HEK293 (cell line): Measurements from ENCODE around the gene PDE6C.

Experiments
- CTCF ChIA-PET: fragments of 350-600 bp; formaldehyde crosslinking; extraction: SDS; loops from one replicate; lab custom pipeline; 2021; ENCODE audit warnings: antibody characterized with exemption; lab: Yijun Ruan, JAX
- POLR2A ChIA-PET: fragments of 300-600 bp; formaldehyde crosslinking; extraction: SDS; loops from one replicate; lab custom pipeline; 2020; ENCODE audit warnings: antibody characterized with exemption, inconsistent platforms; lab: Yijun Ruan, JAX
- H3K27ac ChIP-seq: fragments of 200-500 bp; sonication (Bioruptor generic); 2 replicates; pipeline ENCODE4 v1.5.1; 2014; ENCODE audit warnings: low read depth, low read length, control low read depth, inconsistent platforms; ENCODE audit errors: extremely low read depth
- H3K36me3 ChIP-seq, 2 experiments: fragments of 200-500 bp in 1 of 2; sonication (Bioruptor generic) in 1 of 2; 1 replicate in 1 of 2; 2 replicates in 1 of 2; pipeline ENCODE4 v1.5.1; 2014 to 2017; ENCODE audit warnings: inconsistent platforms in 2 of 2, low read length in 2 of 2; ENCODE audit not compliant: control insufficient read depth in 2 of 2, insufficient read depth in 1 of 2
- H3K4me1 ChIP-seq: fragments of 200-500 bp; sonication (Bioruptor generic); 2 replicates; pipeline ENCODE4 v1.5.1; 2014; ENCODE audit warnings: mild to moderate bottlenecking, low read length, inconsistent platforms; ENCODE audit not compliant: control insufficient read depth, insufficient read depth
- H3K4me3 ChIP-seq: 2 replicates; pipeline ENCODE4 v1.5.1; 2011; ENCODE audit warnings: low read depth, mild to moderate bottlenecking, control low read depth, low read length, moderate library complexity
- H3K9me3 ChIP-seq: fragments of 200-500 bp; sonication (Bioruptor generic); 2 replicates; pipeline ENCODE4 v1.5.1; 2014; ENCODE audit warnings: low read depth, low read length, inconsistent platforms; ENCODE audit not compliant: control insufficient read depth, insufficient read depth
- GFI1B ChIP-seq: fragments of 450-650 bp; formaldehyde crosslinking; IDR thresholded peaks from 2 replicates; pipeline ENCODE4 v1.5.1; 2016; ENCODE audit warnings: missing biosample characterization, missing genetic modification characterization
- GLIS1 ChIP-seq: fragments of 450-650 bp; formaldehyde crosslinking; IDR thresholded peaks from 2 replicates; pipeline ENCODE4 v1.5.1; 2016; ENCODE audit warnings: missing biosample characterization, missing genetic modification characterization
- IKZF3 ChIP-seq: fragments of 450-650 bp; IDR thresholded peaks from 2 replicates; pipeline ENCODE4 v1.5.0; 2018; ENCODE audit warnings: missing biosample characterization, mild to moderate bottlenecking, missing genetic modification characterization, moderate library complexity
- KLF7 ChIP-seq: fragments of 450-650 bp; formaldehyde crosslinking; IDR thresholded peaks from 2 replicates; pipeline ENCODE4 v1.5.1; 2016; ENCODE audit warnings: missing biosample characterization, missing genetic modification characterization, borderline replicate concordance
- MZF1 ChIP-seq: fragments of 450-650 bp; formaldehyde crosslinking; IDR thresholded peaks from 2 replicates; pipeline ENCODE4 v1.5.1; 2017; ENCODE audit warnings: missing biosample characterization, missing genetic modification characterization, borderline replicate concordance
- ZNF155 ChIP-seq: fragments of 450-650 bp; formaldehyde crosslinking; IDR thresholded peaks from 2 replicates; pipeline ENCODE4 v1.5.1; 2016; ENCODE audit warnings: missing biosample characterization, missing genetic modification characterization
- ZNF19 ChIP-seq: fragments of 450-650 bp; formaldehyde crosslinking; IDR thresholded peaks from 2 replicates; pipeline ENCODE4; 2016; ENCODE audit warnings: missing biosample characterization, missing genetic modification characterization, low read depth
- ZNF223 ChIP-seq: fragments of 450-650 bp; formaldehyde crosslinking; IDR thresholded peaks from 2 replicates; pipeline ENCODE4 v1.5.1; 2016; ENCODE audit warnings: missing biosample characterization, missing genetic modification characterization
- ZNF266 ChIP-seq: fragments of 450-650 bp; formaldehyde crosslinking; IDR thresholded peaks from 2 replicates; pipeline ENCODE4 v1.5.1; 2016; ENCODE audit warnings: missing biosample characterization, missing genetic modification characterization, low read depth
- ZNF292 ChIP-seq: fragments of 450-650 bp; formaldehyde crosslinking; IDR thresholded peaks from 2 replicates; pipeline ENCODE4 v1.5.1; 2016; ENCODE audit warnings: low read depth, missing biosample characterization, missing genetic modification characterization, borderline replicate concordance
- ZNF311 ChIP-seq: fragments of 450-650 bp; formaldehyde crosslinking; IDR thresholded peaks from 2 replicates; pipeline ENCODE4 v1.5.1; 2017; ENCODE audit warnings: missing biosample characterization, missing genetic modification characterization, borderline replicate concordance
- ZNF473 ChIP-seq: fragments of 450-650 bp; formaldehyde crosslinking; IDR thresholded peaks from 2 replicates; pipeline ENCODE4 v1.5.1; 2017; ENCODE audit warnings: missing biosample characterization, missing genetic modification characterization
- ZNF544 ChIP-seq: fragments of 450-650 bp; formaldehyde crosslinking; IDR thresholded peaks from 2 replicates; pipeline ENCODE4 v1.5.0; 2017; ENCODE audit warnings: missing biosample characterization, missing genetic modification characterization
- ZNF560 ChIP-seq: fragments of 450-650 bp; formaldehyde crosslinking; IDR thresholded peaks from 2 replicates; pipeline ENCODE4 v1.5.1; 2017; ENCODE audit warnings: missing biosample characterization, missing genetic modification characterization, borderline replicate concordance
- ZNF596 ChIP-seq: fragments of 450-650 bp; IDR thresholded peaks from 2 replicates; pipeline ENCODE4 v1.5.0; 2018; ENCODE audit warnings: missing biosample characterization, mild to moderate bottlenecking, missing genetic modification characterization, moderate library complexity
- ZNF621 ChIP-seq: fragments of 450-650 bp; formaldehyde crosslinking; IDR thresholded peaks from 2 replicates; pipeline ENCODE4 v1.5.1; 2017; ENCODE audit warnings: missing biosample characterization, missing genetic modification characterization
- ZNF747 ChIP-seq: fragments of 450-650 bp; formaldehyde crosslinking; IDR thresholded peaks from 2 replicates; pipeline ENCODE4 v1.5.1; 2016; ENCODE audit warnings: missing biosample characterization, missing genetic modification characterization
- TF ChIP-seq, protein P1 (sequence below): fragments of 450-650 bp; formaldehyde crosslinking; IDR thresholded peaks from 2 replicates; pipeline ENCODE4 v1.5.1; 2016; ENCODE audit warnings: missing biosample characterization, missing genetic modification characterization
- TF ChIP-seq, protein P2 (sequence below): fragments of 450-650 bp; formaldehyde crosslinking; IDR thresholded peaks from 2 replicates; pipeline ENCODE4 v1.5.1; 2016; ENCODE audit warnings: missing biosample characterization, missing genetic modification characterization
- TF ChIP-seq, protein P3 (sequence below): fragments of 450-650 bp; formaldehyde crosslinking; conservative IDR thresholded peaks from 2 replicates; pipeline ENCODE4 v1.5.1; 2016; ENCODE audit warnings: low read depth, missing biosample characterization, missing genetic modification characterization

Gene PDE6C

DNA sequence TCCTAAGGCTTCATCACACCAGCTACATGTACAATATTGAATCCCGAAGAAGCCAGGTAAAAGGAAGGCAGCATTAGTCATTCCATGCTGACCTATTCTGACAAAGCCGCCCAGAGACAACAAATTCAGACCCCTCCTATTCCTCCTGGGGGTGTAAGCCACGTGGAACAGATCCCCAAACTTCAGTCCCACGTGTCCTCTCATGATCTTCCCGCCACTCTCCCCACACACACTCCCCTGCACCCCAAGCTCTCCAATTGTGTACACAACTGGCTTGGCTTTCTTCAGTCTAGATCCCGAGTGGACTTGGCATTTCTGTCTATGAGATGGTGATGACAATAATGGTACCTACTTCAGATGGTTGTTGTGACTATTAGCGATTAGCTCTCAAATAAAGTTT is 8.6 kb downstream of the PDE6C start:
- CTCF ChIA-PET, result no interaction called here
- H3K9me3 ChIP-seq, result no peaks in the 10 kb centered on the region

DNA sequence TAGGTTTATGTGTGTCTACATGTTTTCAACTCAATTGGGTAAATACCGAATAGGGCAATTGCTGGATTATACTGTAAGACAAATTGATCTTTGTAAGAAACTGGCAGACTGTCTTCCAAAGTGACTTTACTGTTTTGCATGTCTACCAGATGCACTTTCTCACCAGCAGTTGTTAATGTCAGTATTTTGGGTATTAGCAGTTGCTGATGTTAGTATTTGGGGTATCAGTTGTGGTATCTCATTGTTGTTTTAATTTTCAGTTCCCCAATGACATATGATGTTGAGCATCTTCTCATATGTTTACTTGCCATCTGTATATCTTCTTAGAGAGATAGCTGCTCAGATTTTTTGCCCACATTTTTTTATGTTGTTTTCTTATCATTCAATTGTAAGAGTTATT is 10.6 kb downstream of the PDE6C start:
- no peaks in the 10 kb centered on the region for H3K9me3 ChIP-seq
- TF ChIP-seq KLF7 (tag by site-specific recombination) (no peak), ZNF19 (tag by site-specific recombination) (no peak)
- TF ChIP-seq, protein P1, sequence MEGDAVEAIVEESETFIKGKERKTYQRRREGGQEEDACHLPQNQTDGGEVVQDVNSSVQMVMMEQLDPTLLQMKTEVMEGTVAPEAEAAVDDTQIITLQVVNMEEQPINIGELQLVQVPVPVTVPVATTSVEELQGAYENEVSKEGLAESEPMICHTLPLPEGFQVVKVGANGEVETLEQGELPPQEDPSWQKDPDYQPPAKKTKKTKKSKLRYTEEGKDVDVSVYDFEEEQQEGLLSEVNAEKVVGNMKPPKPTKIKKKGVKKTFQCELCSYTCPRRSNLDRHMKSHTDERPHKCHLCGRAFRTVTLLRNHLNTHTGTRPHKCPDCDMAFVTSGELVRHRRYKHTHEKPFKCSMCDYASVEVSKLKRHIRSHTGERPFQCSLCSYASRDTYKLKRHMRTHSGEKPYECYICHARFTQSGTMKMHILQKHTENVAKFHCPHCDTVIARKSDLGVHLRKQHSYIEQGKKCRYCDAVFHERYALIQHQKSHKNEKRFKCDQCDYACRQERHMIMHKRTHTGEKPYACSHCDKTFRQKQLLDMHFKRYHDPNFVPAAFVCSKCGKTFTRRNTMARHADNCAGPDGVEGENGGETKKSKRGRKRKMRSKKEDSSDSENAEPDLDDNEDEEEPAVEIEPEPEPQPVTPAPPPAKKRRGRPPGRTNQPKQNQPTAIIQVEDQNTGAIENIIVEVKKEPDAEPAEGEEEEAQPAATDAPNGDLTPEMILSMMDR (tag by site-specific recombination), result no peak
- TF ChIP-seq, protein P2, sequence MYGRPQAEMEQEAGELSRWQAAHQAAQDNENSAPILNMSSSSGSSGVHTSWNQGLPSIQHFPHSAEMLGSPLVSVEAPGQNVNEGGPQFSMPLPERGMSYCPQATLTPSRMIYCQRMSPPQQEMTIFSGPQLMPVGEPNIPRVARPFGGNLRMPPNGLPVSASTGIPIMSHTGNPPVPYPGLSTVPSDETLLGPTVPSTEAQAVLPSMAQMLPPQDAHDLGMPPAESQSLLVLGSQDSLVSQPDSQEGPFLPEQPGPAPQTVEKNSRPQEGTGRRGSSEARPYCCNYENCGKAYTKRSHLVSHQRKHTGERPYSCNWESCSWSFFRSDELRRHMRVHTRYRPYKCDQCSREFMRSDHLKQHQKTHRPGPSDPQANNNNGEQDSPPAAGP (tag by site-specific recombination), result no peak
- no peaks in the 10 kb centered on the region for H3K4me1 ChIP-seq
- H3K4me3 ChIP-seq, result no peak overlapping the region
- H3K36me3 ChIP-seq, result no peaks in the 10 kb centered on the region
- no peak overlapping the region for H3K27ac ChIP-seq
- ChIA-PET CTCF (interaction anchor here (1.4 kb wide), 1 partner anchor 68 kb away, joined by 3 read pairs; no protein-coding TSS in a partner anchor), POLR2A (no interaction called here)

More for the DNA sequence above, 8.6 kb downstream of the PDE6C start:
- no peak overlapping the region for H3K4me3 ChIP-seq
- no peak for TF ChIP-seq ZNF473 (tag by site-specific recombination)
- no peak for TF ChIP-seq GFI1B (tag by site-specific recombination)
- TF ChIP-seq GLIS1 (tag by site-specific recombination), result no peak
- no peak for TF ChIP-seq ZNF223
- TF ChIP-seq MZF1 (tag by site-specific recombination), result no peak
- no peak for TF ChIP-seq ZNF596 (tag by site-specific recombination)
- no peak for TF ChIP-seq ZNF560 (tag by site-specific recombination)
- TF ChIP-seq ZNF292 (tag by site-specific recombination), result no peak
- no peak for TF ChIP-seq ZNF747
- TF ChIP-seq ZNF311 (tag by site-specific recombination), result no peak
- no peak for TF ChIP-seq ZNF621 (tag by site-specific recombination)
- TF ChIP-seq IKZF3 (tag by site-specific recombination), result no peak
- no peak for TF ChIP-seq ZNF155 (tag by site-specific recombination)
- TF ChIP-seq ZNF544 (tag by site-specific recombination), result no peak
- TF ChIP-seq, protein P3, sequence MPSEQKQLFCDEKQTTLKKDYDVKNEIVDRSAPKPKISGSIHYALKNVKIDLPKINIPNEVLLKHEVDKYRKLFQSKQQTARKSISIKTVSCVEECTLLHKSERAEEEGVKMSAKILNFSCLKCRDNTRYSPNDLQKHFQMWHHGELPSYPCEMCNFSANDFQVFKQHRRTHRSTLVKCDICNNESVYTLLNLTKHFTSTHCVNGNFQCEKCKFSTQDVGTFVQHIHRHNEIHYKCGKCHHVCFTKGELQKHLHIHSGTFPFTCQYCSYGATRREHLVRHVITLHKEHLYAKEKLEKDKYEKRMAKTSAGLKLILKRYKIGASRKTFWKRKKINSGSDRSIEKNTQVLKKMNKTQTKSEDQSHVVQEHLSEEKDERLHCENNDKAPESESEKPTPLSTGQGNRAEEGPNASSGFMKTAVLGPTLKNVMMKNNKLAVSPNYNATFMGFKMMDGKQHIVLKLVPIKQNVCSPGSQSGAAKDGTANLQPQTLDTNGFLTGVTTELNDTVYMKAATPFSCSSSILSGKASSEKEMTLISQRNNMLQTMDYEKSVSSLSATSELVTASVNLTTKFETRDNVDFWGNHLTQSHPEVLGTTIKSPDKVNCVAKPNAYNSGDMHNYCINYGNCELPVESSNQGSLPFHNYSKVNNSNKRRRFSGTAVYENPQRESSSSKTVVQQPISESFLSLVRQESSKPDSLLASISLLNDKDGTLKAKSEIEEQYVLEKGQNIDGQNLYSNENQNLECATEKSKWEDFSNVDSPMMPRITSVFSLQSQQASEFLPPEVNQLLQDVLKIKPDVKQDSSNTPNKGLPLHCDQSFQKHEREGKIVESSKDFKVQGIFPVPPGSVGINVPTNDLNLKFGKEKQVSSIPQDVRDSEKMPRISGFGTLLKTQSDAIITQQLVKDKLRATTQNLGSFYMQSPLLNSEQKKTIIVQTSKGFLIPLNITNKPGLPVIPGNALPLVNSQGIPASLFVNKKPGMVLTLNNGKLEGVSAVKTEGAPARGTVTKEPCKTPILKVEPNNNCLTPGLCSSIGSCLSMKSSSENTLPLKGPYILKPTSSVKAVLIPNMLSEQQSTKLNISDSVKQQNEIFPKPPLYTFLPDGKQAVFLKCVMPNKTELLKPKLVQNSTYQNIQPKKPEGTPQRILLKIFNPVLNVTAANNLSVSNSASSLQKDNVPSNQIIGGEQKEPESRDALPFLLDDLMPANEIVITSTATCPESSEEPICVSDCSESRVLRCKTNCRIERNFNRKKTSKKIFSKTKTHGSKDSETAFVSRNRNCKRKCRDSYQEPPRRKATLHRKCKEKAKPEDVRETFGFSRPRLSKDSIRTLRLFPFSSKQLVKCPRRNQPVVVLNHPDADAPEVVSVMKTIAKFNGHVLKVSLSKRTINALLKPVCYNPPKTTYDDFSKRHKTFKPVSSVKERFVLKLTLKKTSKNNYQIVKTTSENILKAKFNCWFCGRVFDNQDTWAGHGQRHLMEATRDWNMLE (tag by site-specific recombination), result no peak
- TF ChIP-seq ZNF266, result no peak
- TF ChIP-seq, all 188 proteins: peak for 0
- no peaks in the 10 kb centered on the region for H3K4me1 ChIP-seq
- POLR2A ChIA-PET, result interaction anchor here (0.9 kb wide), 1 partner anchor 56 kb away, joined by 3 read pairs; no protein-coding TSS in a partner anchor
- H3K27ac ChIP-seq, result no peak overlapping the region
- H3K36me3 ChIP-seq, result no peaks in the 10 kb centered on the region
